BE2C (cell line): ENCODE measurements around the gene DGKI.

ENCODE experiments used
- DNase-seq: peaks from one replicate; pipeline ENCODE4 v3.0.0-alpha.2; 2020
- H3K27me3 ChIP-seq: fragments of 250-450 bp; sonication (Bioruptor Pico); 2 replicates; pipeline ENCODE4 v1.5.1; 2020; ENCODE audit warnings: mild to moderate bottlenecking
- H3K36me3 ChIP-seq: fragments of 250-450 bp; sonication (Bioruptor Pico); 2 replicates; pipeline ENCODE4 v1.5.1; 2020; ENCODE audit warnings: mild to moderate bottlenecking
- H3K4me1 ChIP-seq: fragments of 250-450 bp; sonication (Bioruptor Pico); 2 replicates; pipeline ENCODE4 v1.5.1; 2020
- H3K4me3 ChIP-seq: 2 replicates; pipeline ENCODE4 v1.5.1; 2011; ENCODE audit warnings: low read depth, low read length
- H3K9me3 ChIP-seq: fragments of 250-450 bp; sonication (Bioruptor Pico); 2 replicates; pipeline ENCODE4 v1.5.1; 2020
- TF ChIP-seq, protein P1 (sequence below): IDR thresholded peaks from 2 replicates; pipeline ENCODE4 v1.5.1; 2012; ENCODE audit warnings: mild to moderate bottlenecking, low read depth, low read length

DGKI gene

DNA sequence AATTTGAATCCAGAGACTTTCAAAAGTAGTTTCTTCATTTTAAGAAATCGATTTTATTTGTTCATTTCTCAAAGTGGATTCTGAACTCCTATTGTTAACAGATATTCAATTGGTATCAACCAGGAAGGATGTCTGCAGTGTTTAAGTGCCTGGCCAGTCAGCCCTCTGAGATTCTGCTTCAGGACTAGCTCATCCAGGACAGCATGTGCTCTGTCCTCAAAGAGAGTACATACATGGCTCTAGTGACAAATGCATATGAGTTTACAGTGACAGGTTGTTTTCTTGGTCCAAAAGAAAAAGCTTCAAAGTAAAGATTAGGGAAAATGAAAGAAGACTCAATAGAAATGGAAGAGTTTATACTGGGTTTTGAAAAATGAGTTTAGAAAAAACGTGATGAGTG is 494.8 kb downstream of the DGKI start:
- TF ChIP-seq, protein P1, sequence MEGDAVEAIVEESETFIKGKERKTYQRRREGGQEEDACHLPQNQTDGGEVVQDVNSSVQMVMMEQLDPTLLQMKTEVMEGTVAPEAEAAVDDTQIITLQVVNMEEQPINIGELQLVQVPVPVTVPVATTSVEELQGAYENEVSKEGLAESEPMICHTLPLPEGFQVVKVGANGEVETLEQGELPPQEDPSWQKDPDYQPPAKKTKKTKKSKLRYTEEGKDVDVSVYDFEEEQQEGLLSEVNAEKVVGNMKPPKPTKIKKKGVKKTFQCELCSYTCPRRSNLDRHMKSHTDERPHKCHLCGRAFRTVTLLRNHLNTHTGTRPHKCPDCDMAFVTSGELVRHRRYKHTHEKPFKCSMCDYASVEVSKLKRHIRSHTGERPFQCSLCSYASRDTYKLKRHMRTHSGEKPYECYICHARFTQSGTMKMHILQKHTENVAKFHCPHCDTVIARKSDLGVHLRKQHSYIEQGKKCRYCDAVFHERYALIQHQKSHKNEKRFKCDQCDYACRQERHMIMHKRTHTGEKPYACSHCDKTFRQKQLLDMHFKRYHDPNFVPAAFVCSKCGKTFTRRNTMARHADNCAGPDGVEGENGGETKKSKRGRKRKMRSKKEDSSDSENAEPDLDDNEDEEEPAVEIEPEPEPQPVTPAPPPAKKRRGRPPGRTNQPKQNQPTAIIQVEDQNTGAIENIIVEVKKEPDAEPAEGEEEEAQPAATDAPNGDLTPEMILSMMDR, result no peak
- Histone ChIP-seq H3K27me3 (no peaks in the 10 kb centered on the region), H3K36me3 (no peaks in the 10 kb centered on the region), H3K4me1 (no peaks in the 10 kb centered on the region), H3K9me3 (no peaks in the 10 kb centered on the region), H3K4me3 (no peak overlapping the region)
- DNase-seq, result no peak

DNA sequence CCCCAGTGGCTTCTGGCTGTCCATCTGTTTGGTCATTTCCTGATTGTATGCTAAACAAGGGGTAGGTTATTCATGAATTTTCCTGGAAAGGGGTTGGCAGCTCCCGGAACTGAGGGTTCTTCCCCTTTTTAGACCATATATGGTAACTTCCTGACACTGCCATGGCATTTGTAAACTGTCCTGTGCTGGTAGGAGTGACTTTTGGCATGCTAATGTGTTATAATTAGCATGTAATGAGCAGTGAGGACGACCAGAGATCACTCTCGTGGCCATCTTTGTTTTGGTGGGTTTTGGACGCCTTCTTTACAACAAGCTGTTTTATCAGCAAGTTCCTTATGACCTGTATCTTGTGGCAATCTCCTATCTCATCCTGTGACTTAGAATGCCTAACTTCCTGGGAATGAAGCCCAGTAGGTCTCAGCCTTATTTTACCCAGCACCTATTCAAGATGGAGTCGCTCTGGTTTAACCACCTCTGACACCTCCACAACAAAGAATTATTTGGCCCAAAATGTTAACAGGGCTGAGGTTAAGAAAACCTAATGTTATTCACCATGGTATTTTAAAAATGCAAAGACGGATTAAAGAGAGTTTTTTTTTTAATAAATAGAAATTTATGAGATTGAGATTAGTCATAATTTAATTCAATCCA is 500.9 kb downstream of the DGKI start:
- Histone ChIP-seq H3K4me1 (peaks cover 6% of the 10 kb centered on the region), H3K27me3 (no peaks in the 10 kb centered on the region), H3K36me3 (no peaks in the 10 kb centered on the region), H3K9me3 (no peaks in the 10 kb centered on the region), H3K4me3 (no peak overlapping the region)
- TF ChIP-seq, protein P1, result no peak
- DNase-seq, result no peak

DNA sequence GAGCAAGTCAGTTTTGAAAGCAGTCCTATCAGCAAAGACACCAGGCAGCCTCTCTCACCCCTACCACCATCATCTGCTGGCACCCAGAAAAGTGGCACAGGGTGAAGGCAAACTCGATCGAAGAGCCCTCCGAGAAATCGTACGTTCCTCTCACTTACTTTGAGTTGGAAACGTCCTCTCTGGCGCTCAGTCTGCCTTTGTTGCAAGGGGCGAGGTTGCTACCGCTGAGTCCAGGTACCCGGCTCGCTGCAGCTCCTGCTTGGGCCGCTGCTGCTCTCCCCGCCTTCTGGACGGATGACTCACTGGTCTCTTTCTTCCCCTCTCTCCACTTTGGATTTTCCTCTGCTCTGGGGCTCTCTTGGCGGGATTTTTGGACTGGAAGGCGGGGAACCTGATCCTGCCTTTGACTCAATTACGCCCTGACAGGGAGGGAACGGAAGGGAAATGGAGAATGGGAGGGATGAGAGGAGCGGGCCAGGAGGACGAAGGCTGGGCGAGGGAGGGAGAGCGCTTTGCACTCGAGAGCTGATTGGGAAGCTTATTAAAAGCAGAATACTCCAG is 503.4 kb downstream of the DGKI start, which contains the start of gene PTN:
Gene PTN (minus strand): TSS at position 453 of the 561 bp plus-strand sequence. CDS start 88,760 bp downstream, outside the sequence.
- TF ChIP-seq, protein P1, result no peak
- no peaks in the 10 kb centered on the region for H3K36me3 ChIP-seq
- peaks cover 6% of the 10 kb centered on the region for H3K4me1 ChIP-seq
- H3K4me3 ChIP-seq, result peak within 1 kb of the TSS; percentile 70
- no peaks in the 10 kb centered on the region for H3K9me3 ChIP-seq
- DNase-seq, result peak; percentile 66
- no peaks in the 10 kb centered on the region for H3K27me3 ChIP-seq

DNA sequence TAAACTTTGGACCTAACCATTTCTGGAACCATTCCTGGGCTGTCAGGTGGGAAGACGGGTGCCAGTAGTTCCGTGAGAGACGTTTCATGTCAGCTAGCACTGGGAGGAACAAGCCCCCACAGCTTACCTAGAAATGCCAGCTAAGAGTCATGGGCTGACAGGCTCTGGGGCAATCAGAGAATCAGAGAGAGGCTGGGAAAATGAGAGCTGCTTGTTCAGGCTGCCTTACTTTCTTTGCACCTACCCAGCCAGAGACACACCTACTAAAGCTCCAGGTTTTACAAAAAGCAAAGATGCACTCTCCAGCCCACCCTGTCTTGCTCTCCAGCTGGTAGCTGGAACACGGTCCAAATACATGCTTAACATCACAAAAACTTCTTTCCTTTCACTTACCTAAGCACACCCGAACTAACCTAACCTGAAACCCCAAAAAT is 503.9 kb downstream of the DGKI start:
- no peaks in the 10 kb centered on the region for H3K9me3 ChIP-seq
- peaks cover 6% of the 10 kb centered on the region for H3K4me1 ChIP-seq
- no peak for DNase-seq
- H3K36me3 ChIP-seq, result no peaks in the 10 kb centered on the region
- TF ChIP-seq, protein P1, result no peak
- H3K27me3 ChIP-seq, result no peaks in the 10 kb centered on the region
- peak overlapping the region; percentile 70 for H3K4me3 ChIP-seq

DNA sequence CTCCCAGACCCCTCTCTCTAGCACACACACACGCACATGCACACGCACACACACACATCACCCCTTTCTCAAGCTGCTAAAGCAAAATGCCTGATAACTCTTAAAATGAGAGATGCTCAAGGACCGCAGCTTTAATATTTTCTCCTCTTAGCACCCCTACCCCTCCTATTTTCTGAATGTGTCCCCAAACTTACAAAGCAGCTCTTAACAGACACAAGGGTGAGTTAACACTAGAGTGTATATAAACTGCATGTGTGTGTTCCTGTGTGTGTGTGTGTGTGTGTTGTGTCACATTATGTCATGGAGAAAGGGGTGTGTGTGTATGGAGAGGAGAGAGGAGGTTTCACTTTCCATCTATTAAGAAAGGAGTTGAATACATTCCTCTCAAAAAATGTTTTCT is 504.5 kb downstream of the DGKI start:
- no peak for DNase-seq
- no peaks in the 10 kb centered on the region for H3K9me3 ChIP-seq
- H3K27me3 ChIP-seq, result no peaks in the 10 kb centered on the region
- TF ChIP-seq, protein P1, result no peak
- H3K36me3 ChIP-seq, result no peaks in the 10 kb centered on the region
- peak overlapping the region; percentile 70 for H3K4me3 ChIP-seq
- H3K4me1 ChIP-seq, result peaks cover 6% of the 10 kb centered on the region

DNA sequence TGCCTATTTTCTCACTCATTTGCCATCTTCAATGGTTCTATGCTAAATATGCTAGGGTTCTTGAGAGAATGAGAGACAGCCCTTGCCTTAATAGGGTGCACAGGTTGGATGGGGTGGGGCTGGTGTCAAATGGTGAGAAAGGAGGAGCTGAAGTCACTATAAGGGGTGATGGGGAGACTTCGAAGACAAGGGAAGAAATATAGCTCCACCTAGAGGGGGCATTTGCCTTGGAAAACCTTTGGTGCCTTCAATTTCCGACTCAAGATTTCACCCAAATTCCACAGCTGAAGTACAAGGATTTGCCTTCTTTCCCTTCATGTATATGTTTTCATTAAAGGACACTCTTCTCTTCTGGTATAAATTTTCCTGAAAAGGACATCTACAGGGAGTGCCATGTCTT is 508.9 kb downstream of the DGKI start:
- TF ChIP-seq, protein P1, result peak; percentile 66
- no peak for DNase-seq
- Histone ChIP-seq H3K36me3 (no peaks in the 10 kb centered on the region; the same call in 1 of the 2 replicates), H3K27me3 (no peaks in the 10 kb centered on the region), H3K9me3 (no peaks in the 10 kb centered on the region), H3K4me3 (no peak overlapping the region), H3K4me1 (peaks cover 8% of the 10 kb centered on the region)
